GM21619 (cell line): ENCODE data around the gene DCUN1D3.

Experiments
- ATAC-seq: cut with Tn5 transposase; IDR thresholded peaks from one replicate; pipeline ENCODE4 v1.9.1; 2021; ENCODE audit not compliant: unreplicated experiment

DCUN1D3 gene

GRCh38 chr16:20889625-20890275, 10.4 kb downstream of the DCUN1D3 start:
- no peak for ATAC-seq

DNA sequence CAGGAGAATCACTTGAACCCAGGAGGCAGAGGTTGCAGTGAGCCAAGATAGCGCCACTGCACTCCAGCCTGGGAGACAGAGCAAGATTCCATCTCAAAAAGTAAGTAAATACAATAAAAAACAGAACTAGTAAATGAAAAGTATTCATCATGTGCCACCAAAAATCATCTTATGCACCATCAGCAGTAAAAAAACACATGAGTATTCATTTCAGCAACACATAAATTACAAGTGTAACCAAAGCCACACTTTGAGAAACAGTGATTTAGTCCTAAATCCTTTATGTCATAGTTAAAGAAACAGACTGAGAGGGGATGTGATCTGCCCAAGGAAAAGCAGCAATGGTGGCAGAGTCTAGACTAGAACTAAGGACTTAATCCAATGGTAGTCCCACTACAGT, 13.0 kb downstream of the DCUN1D3 start:
- ATAC-seq = no peak

- ATAC-seq = no peak
Measured at GRCh38 chr16:20886320-20886719, 13.8 kb downstream of the DCUN1D3 start.

GRCh38 chr16:20884240-20884556, 16.0 kb downstream of the DCUN1D3 start:
- ATAC-seq = no peak

DNA sequence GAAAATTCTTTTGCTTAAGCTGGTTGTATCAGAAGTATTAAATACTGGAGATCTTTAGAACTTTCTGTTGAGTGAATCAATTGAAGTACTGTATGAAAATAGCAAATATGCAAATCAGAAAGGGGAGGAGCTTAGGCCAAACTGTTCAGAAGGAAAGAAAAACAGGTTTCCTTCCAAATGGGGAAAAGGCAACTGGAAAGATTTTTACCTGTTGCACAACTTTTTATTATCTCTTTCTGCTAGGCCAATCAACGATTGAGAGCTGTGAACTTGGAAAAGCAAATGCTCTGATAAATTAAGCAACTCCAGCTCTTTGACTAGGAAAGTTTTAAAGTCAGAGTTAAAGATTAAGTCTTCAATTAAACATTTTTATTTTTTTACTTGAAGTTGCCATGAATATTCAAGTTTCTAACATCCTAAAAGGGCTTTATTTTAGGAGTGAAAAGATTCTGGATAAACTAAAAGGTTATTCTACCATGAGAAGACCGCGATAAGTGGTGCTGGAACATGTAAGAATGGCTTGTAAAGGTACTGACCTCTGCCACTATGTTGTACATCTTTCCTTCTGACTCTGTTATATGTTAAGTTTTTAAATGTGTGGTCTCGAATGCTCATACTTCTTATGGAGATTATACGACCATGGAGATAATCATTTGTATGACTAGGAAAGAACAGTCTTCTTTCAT, 16.5 kb downstream of the DCUN1D3 start:
- ATAC-seq = no peak

- ATAC-seq = no peak
Measured at GRCh38 chr16:20881503-20881878, 18.7 kb downstream of the DCUN1D3 start.

- no peak for ATAC-seq
Measured at GRCh38 chr16:20880867-20881502, 19.2 kb downstream of the DCUN1D3 start.

DNA sequence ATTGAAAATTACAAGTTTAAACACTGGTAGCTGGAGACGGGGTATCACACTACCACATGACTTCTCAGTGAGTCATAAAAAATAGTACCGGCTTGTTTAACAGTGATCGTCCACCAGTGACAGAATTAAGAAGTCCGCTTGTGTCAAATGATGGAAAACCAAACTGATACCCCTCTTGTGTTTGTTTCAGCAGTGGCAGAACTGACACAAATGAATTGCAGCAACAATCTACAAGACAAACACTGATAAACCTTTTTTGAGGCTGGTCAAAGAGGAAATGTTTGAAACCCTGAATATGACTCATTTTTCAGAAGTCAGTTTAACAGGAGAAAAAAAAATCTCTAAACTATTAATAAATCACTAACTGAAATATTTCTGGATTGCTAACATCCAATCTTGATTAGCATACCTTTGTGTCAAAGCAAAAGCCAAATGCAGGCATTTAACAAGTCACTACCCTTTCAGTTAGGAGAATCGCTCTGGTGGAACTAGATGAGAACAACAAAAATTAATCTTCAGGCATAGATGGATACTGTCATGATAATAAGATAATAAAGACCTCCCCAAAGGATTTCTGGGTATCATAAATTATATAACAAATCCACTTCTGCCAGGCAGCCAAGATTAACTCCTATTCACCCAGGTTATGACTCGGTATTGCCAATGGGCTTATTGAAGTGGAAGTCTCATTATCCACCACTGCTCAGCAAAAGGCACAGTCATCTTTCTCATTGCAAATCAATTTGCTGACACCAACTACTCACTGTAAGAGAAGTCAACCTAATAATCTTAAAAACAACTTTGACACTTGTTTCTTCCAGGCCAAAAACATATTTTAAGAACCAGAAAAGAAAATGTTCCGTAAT, 20.8 kb downstream of the DCUN1D3 start:
- ATAC-seq = peak; percentile 43

- ATAC-seq = no peak
Measured at GRCh38 chr16:20878682-20879147, 21.4 kb downstream of the DCUN1D3 start.

- ATAC-seq = no peak
Measured at GRCh38 chr16:20875355-20875650, 24.9 kb downstream of the DCUN1D3 start.

GRCh38 chr16:20874088-20874581, 26.0 kb downstream of the DCUN1D3 start:
- ATAC-seq = no peak

DNA sequence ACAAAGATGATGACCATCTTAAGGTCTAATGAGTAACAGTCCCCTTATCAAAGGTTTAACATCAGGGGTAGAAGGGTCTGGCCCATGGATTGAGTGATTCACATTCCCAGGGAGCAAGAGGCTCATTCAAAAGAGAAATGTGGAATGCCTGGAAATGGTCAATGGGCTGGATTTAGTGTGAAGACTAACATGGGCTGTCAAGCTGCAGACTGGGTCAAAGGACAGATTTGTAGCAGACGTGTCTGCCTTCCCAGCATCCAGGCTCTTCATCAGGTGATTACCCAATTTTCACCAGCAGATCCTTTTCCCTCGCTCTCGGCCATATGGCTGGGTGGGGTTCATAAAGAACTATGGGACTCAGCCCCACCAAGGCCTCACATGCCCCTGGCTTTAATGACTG, 26.8 kb downstream of the DCUN1D3 start:
- no peak for ATAC-seq

- ATAC-seq = no peak
Measured at GRCh38 chr16:20871941-20872815, 28.0 kb downstream of the DCUN1D3 start.

GRCh38 chr16:20871258-20871657, 28.9 kb downstream of the DCUN1D3 start:
- no peak for ATAC-seq

DNA sequence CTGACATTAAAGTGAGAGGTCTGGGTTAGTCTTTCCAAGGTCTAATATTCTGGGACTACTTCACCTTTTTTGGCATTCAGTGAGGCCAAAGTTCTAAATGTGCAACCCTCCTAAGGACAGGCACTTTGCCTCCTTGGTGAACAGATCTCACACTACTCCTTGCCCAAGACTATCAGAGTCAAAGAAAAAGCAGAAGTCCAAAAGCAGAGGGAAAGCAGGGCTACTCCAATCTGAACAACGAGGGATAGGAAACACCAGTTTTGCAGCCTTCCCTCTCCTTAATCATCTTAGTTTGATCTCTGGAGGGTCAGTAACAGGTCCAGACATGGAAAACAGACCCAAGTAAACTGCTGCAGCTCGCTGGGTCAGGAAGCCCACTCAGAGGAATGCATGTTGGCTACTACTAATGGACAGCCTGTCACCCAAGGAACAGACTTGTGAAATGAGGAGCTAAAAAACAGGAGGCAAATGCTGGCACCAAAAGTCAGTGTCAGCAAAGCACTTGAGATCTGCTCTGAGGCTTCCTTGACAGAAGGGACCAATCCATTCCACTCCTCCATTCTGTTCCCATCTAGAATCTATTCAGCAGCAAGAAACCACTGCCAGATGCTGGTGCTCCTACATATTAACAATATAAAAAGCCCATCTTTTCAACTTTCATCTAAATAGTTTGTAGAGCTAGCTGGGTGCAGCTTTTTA, 29.9 kb downstream of the DCUN1D3 start:
- ATAC-seq = no peak

DNA sequence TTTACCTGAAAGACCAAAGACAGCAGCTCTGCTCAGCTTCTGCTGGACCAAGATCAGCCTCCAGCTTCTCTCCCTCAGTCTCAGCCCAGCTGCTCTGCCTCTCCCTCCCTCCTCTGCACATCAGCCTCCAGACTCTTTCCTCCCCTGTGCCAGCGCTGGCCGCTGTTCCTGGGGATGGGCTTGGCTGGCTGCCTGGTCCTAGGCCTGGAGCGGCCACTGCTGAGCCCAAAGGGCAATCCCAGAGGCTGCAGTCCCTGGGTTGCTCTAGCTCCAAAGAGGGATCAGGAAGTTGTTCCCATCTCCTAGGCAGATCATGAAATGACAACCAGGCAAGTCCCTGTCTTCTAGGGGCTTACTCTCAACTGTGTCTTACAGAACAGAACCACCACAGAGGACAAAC, 31.3 kb downstream of the DCUN1D3 start:
- ATAC-seq = no peak

DNA sequence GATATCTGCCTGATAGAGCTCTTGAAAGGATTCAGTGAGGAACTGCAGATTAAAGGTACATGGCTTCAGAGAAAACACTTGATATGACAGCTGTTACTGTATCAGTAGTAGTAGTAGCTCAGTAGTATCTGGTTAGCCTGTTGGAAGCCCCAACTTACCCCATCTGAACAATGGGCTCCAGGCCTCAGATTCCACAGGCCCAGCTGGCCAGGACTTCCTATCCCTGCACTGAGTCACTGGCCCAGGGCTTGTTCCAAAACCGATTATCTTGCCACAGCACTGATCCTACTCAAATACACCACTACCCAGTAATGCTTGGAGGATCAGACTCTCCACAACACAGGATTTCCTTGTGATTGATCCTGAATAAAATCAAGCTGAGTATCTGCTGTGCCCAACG, 32.6 kb downstream of the DCUN1D3 start:
- no peak for ATAC-seq

- no peak for ATAC-seq
Measured at GRCh38 chr16:20866801-20867200, 33.4 kb downstream of the DCUN1D3 start.

GRCh38 chr16:20866145-20866772, 33.9 kb downstream of the DCUN1D3 start:
- ATAC-seq = peak; percentile 18
